Type B pancreatic cell (in vitro differentiated cells): Measurements from ENCODE around the gene DNAH17. TPM values are rescaled to one million over a fixed set of nuclear protein-coding genes. Genes with fewer than 3 reads are reported as not detected.

Experiments used
- DNase-seq: peaks from one replicate; pipeline ENCODE4 v3.0.0; 2021; ENCODE audit warnings: mixed read lengths; ENCODE audit not compliant: unreplicated experiment; ENCODE audit errors: extremely low spot score
- H3K27ac Mint-ChIP-seq: 2 replicates; pipeline ENCODE4 v1.8.0; 2021; ENCODE audit warnings: mild to moderate bottlenecking, mixed read lengths
- H3K27me3 Mint-ChIP-seq: 2 replicates; pipeline ENCODE4 v1.8.0; 2021; ENCODE audit warnings: mixed read lengths
- H3K36me3 Mint-ChIP-seq: 2 replicates; pipeline ENCODE4 v1.8.0; 2021; ENCODE audit warnings: mixed read lengths
- H3K4me1 Mint-ChIP-seq: one replicate; pipeline ENCODE4 v1.8.0; 2021; ENCODE audit warnings: mixed read lengths; ENCODE audit not compliant: unreplicated experiment
- H3K4me3 Mint-ChIP-seq: 2 replicates; pipeline ENCODE4 v1.8.0; 2021; ENCODE audit warnings: mild to moderate bottlenecking, mixed read lengths
- H3K9me3 Mint-ChIP-seq: 2 replicates; pipeline ENCODE4 v1.8.0; 2021; ENCODE audit warnings: mixed read lengths
- total RNA-seq: library from RNA; stranded (reverse); gene quantifications from 2 replicates; pipeline ENCODE4 v1.2.1, GENCODE V29; 2021; ENCODE audit warnings: low replicate concordance
- TF ChIP-seq, protein P1 (sequence below): fragments of 200-600 bp; sonication (generic); conservative IDR thresholded peaks from 2 replicates; pipeline ENCODE4 v1.5.0; 2021; ENCODE audit warnings: antibody characterized with exemption, mild to moderate bottlenecking

The DNAH17 gene
- total RNA-seq, 1 donor from 2014 or later, result 0.07 TPM

DNA sequence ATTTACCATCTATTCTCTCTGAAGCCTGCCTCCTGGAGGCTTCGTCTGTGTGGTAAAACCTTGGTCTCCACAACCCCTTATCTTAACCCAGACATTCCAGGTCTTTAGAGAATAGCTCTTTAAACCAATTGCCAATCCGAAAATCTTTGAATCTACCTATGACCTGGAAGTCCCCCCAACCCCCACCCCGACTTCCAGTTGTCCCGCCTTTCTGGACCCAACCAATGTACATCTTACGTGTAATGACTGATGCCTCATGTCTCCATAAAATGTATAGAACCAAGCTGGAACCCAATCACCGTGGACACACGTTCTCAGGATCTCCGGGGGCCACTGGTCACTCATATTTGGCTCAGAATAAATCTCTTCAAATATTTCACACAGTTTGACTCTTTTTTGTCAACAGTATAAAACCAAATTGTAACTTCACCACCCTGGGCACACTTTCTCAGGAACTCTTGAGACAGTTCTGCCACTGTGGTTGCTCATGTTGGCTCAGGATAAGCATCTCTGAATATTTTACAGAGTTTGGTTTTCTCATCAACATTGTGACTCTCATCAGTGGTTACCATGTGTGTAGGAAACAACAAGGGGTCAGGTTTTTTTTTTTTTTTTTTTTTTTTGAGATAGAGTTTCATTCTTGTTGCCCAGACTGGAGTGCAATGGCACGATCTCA, 18.1 kb upstream of the DNAH17 start:
- Mint-ChIP-seq H3K36me3 (no peaks in the 10 kb centered on the region), H3K4me1 (peaks cover 26% of the 10 kb centered on the region), H3K9me3 (peaks cover 12% of the 10 kb centered on the region), H3K27me3 (peaks cover 9% of the 10 kb centered on the region), H3K27ac (no peak overlapping the region), H3K4me3 (no peak overlapping the region)
- no peak for DNase-seq
- TF ChIP-seq, protein P1, sequence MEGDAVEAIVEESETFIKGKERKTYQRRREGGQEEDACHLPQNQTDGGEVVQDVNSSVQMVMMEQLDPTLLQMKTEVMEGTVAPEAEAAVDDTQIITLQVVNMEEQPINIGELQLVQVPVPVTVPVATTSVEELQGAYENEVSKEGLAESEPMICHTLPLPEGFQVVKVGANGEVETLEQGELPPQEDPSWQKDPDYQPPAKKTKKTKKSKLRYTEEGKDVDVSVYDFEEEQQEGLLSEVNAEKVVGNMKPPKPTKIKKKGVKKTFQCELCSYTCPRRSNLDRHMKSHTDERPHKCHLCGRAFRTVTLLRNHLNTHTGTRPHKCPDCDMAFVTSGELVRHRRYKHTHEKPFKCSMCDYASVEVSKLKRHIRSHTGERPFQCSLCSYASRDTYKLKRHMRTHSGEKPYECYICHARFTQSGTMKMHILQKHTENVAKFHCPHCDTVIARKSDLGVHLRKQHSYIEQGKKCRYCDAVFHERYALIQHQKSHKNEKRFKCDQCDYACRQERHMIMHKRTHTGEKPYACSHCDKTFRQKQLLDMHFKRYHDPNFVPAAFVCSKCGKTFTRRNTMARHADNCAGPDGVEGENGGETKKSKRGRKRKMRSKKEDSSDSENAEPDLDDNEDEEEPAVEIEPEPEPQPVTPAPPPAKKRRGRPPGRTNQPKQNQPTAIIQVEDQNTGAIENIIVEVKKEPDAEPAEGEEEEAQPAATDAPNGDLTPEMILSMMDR, result no peak

DNA sequence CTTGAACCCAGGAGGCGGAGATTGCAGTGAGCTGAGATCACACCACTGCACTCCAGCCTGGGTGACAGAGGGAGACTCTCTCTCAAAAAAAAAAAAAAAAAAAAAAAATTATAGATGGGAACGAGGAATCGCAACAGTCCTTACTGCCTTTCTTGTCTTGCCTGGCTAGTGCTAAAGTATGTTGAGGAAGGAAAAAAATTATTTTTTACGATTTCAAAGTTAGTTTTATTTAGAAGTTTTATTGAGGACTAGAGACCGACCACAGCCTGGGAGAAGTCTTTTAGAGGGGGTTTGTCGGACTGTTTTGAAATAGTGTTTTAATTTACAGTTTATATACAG, 15.8 kb upstream of the DNAH17 start:
- TF ChIP-seq, protein P1, result no peak
- H3K4me1 Mint-ChIP-seq, result peaks cover 14% of the 10 kb centered on the region
- DNase-seq, result no peak
- H3K27me3 Mint-ChIP-seq, result peaks cover 15% of the 10 kb centered on the region
- no peak overlapping the region for H3K27ac Mint-ChIP-seq
- H3K9me3 Mint-ChIP-seq, result peaks cover 11% of the 10 kb centered on the region
- no peaks in the 10 kb centered on the region for H3K36me3 Mint-ChIP-seq
- H3K4me3 Mint-ChIP-seq, result no peak overlapping the region

DNA sequence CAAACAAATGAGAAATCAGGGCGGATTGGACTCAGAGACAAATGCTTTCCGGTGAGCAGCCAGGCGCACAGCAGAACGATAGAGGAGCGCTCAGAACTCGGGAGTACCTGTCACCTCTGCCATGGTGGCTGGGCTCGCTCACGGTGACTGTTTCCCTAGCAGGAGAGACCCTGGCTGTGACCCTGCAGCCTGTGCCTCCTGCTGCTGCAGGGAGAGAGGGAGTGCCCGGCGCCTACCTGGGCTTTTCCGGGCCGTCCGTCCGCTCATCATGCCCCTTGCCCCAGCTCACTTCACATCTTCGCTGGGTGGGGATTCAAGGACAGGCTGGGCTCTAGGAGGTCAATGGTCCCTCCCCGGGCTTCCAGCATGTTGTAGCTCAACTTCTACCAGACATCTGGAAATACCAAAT, 14.1 kb upstream of the DNAH17 start:
- no peaks in the 10 kb centered on the region for H3K36me3 Mint-ChIP-seq
- H3K27ac Mint-ChIP-seq, result no peak overlapping the region
- H3K4me3 Mint-ChIP-seq, result no peak overlapping the region
- TF ChIP-seq, protein P1, result no peak
- H3K9me3 Mint-ChIP-seq, result peaks cover 6% of the 10 kb centered on the region
- DNase-seq, result no peak
- peaks cover 8% of the 10 kb centered on the region for H3K4me1 Mint-ChIP-seq
- H3K27me3 Mint-ChIP-seq, result peaks cover 21% of the 10 kb centered on the region

DNA sequence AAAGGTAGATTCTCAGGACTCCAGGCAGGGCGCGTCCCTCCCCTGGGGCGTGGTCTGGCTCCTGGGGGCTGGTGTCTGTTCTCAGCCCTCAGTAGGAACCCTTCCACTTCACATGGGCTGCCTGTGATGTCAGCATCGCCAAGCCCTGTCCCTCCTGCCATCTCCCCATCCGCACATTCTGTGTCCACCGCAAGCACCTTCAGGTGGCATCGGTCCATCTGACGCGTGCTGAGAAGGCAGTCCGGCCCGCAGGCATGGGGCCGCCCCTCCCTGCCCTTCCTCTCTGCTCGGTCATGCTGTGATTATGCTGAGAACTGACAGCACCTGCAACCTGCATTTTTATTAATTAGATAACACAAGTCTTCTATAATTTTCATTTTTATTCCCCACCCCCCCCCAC, 12.7 kb upstream of the DNAH17 start:
- Mint-ChIP-seq H3K4me3 (no peak overlapping the region), H3K36me3 (no peaks in the 10 kb centered on the region), H3K27ac (no peak overlapping the region), H3K4me1 (peaks cover 8% of the 10 kb centered on the region), H3K9me3 (peaks cover 6% of the 10 kb centered on the region), H3K27me3 (peaks cover 28% of the 10 kb centered on the region)
- TF ChIP-seq, protein P1, result no peak
- no peak for DNase-seq

DNA sequence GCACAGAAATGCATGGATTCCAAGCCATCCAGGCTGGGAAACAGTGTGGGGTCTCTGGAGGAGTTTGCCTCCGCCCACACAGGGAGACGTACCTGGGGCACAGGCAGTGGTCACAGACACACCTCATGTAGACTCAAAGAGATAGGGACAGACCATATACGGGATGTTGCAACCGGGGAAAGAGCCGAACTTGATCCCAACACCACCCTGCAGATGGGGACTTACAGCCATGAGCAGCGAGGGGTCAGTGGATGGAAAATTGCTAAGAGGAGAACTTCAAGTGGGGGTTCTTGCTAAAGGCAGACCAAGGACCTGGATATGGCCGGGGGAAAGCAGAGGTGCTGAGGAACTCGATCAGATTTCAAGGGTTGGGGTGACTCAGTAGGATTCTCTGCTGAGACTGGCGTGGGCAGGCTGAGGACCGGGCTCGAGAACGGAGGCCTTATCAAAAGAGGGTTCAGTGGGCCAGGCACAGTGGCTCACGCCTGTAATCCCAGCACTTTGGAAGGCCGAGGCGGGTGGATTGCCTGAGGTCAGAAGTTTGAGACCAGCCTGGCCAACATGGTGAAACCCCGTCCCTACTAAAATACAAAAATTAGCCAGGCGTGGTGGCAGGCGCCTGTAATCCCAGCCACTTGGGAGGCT, 12.0 kb upstream of the DNAH17 start:
- no peak overlapping the region for H3K27ac Mint-ChIP-seq
- peaks cover 24% of the 10 kb centered on the region for H3K27me3 Mint-ChIP-seq
- H3K4me3 Mint-ChIP-seq, result no peak overlapping the region
- DNase-seq, result no peak
- H3K36me3 Mint-ChIP-seq, result no peaks in the 10 kb centered on the region
- H3K4me1 Mint-ChIP-seq, result peaks cover 8% of the 10 kb centered on the region
- TF ChIP-seq, protein P1, result no peak
- H3K9me3 Mint-ChIP-seq, result no peaks in the 10 kb centered on the region
